Suppressor macrophage treated with lipopolysaccharide for 1 hour (primary cell): ENCODE data around the gene EXOSC2.

Experiments used
- DNase-seq, 3 donors: peaks; one replicate each; pipeline ENCODE4 v3.0.0-alpha.2; 2020 to 2022

Gene EXOSC2

GRCh38 chr9:130740218-130741023 lies 46.8 kb downstream of the EXOSC2 start:
- no peak for DNase-seq

DNA sequence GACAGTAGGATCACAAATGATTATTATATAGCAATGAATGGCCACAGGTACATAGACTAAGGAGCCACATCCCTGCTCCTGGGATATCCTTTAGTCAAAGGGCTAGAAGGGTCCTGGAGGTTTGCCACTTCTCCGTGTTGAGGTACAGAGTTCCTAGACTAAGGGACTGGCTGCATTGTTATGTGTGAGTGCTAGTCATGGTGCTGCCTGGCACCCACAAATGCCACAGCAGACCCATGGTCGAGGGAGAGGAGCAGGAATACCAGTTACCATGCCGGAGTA lies 47.4 kb downstream of the EXOSC2 start:
- no peak for DNase-seq

DNA sequence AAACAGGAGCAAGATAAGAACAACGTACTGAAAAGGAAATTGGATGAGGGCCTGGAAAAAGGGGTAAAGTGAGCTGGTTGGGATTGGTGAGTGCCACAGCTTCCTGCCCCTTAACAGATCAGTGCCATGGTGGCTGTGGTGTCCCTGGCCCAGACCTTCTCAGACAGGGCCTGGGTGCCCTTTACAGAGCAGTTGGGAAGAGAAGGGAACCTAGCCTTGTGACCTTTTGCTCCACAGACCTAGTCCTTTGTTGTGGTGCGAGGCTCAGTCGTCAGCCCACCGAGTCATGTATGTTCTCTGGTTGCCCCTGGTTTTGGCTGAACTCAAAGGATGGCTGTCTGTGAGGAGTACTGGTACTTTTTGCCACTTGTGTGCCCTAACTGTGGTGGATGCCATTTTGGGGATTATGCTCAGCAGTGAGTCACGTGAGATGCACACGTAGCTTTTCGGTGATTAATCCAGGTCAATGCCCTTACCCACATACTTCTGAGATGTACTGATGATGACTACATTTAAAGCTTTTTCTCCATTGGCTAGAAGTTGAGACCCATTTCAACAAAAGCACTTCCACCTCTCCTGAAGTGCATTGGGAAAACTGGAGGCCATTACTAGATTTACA lies 48.4 kb downstream of the EXOSC2 start:
- DNase-seq, result no peak

DNA sequence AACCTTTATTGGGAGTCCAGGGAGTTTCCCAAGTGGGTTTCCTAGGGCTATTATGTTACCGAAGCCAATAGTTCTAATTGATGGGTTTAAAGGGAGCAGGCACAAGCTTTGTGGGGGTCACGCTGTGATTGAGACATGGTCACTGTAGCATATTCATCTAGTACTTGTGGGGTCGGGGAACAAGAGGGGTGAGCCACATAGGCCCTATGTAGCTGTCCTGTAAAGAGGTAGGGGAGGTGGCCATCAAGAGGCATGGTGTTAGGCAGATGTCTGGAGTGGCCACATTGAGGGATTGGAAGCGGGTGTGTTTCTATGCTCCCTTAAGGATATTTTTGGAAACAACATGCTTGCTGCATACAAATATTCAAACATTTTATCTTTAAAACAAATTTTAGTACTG lies 50.1 kb downstream of the EXOSC2 start:
- DNase-seq, result no peak

GRCh38 chr9:130745210-130745800 lies 51.7 kb downstream of the EXOSC2 start:
- no peak for DNase-seq

- DNase-seq, result no peak
Measured at GRCh38 chr9:130745829-130746228, 52.2 kb downstream of the EXOSC2 start.

- no peak for DNase-seq
Measured at GRCh38 chr9:130746434-130747212, 53.0 kb downstream of the EXOSC2 start.

- no peak for DNase-seq
Measured at GRCh38 chr9:130751631-130752355, 58.2 kb downstream of the EXOSC2 start.
